IPS-18a (cell line): ENCODE measurements around the gene GAN.

Experiments
- H3K27ac ChIP-seq: one replicate; pipeline ENCODE4 v1.5.1; 2013; ENCODE audit warnings: low read length
- H3K27me3 ChIP-seq: one replicate; pipeline ENCODE4 v1.6.1; 2013; ENCODE audit warnings: mild to moderate bottlenecking, low read length; ENCODE audit not compliant: control insufficient read depth, insufficient read depth
- H3K36me3 ChIP-seq: one replicate; pipeline ENCODE4 v1.6.1; 2013; ENCODE audit warnings: low read depth, low read length; ENCODE audit not compliant: control insufficient read depth
- H3K4me1 ChIP-seq: one replicate; pipeline ENCODE4 v1.6.1; 2013; ENCODE audit warnings: low read depth, low read length; ENCODE audit not compliant: control insufficient read depth
- H3K4me3 ChIP-seq: one replicate; pipeline ENCODE4 v1.5.1; 2013; ENCODE audit warnings: low read length
- H3K9ac ChIP-seq: one replicate; pipeline ENCODE4 v1.6.1; 2013; ENCODE audit warnings: mild to moderate bottlenecking, low read length, moderate library complexity
- H3K9me3 ChIP-seq: one replicate; pipeline ENCODE4 v1.6.1; 2013; ENCODE audit warnings: low read depth, low read length; ENCODE audit not compliant: control insufficient read depth

Gene GAN

GRCh38 chr16:81310045-81310644, 4.6 kb upstream of the GAN start:
- no peaks in the 10 kb centered on the region for H3K27me3 ChIP-seq
- H3K9ac ChIP-seq, result no peak overlapping the region
- no peaks in the 10 kb centered on the region for H3K36me3 ChIP-seq
- peaks cover 9% of the 10 kb centered on the region for H3K4me1 ChIP-seq
- no peak overlapping the region for H3K4me3 ChIP-seq
- H3K9me3 ChIP-seq, result no peaks in the 10 kb centered on the region
- no peak overlapping the region for H3K27ac ChIP-seq

- Histone ChIP-seq H3K27ac (no peak overlapping the region), H3K4me3 (no peak overlapping the region), H3K27me3 (peaks cover 11% of the 10 kb centered on the region), H3K9ac (no peak overlapping the region), H3K4me1 (peaks cover 9% of the 10 kb centered on the region), H3K9me3 (no peaks in the 10 kb centered on the region), H3K36me3 (no peaks in the 10 kb centered on the region)
Observed at GRCh38 chr16:81311762-81312161, 3.0 kb upstream of the GAN start.

- Histone ChIP-seq H3K27me3 (peaks cover 11% of the 10 kb centered on the region), H3K9ac (peak overlapping the region; percentile 83), H3K4me3 (peak overlapping the region; percentile 80), H3K27ac (peak overlapping the region; percentile 26), H3K36me3 (no peaks in the 10 kb centered on the region), H3K4me1 (peaks cover 9% of the 10 kb centered on the region), H3K9me3 (no peaks in the 10 kb centered on the region)
Observed at GRCh38 chr16:81313701-81314602, 810 bp upstream of the GAN start.

GRCh38 chr16:81315271-81316175, 761 bp downstream of the GAN start:
- peaks cover 9% of the 10 kb centered on the region for H3K4me1 ChIP-seq
- peak overlapping the region; percentile 83 for H3K9ac ChIP-seq
- no peaks in the 10 kb centered on the region for H3K36me3 ChIP-seq
- peaks cover 11% of the 10 kb centered on the region for H3K27me3 ChIP-seq
- H3K27ac ChIP-seq, result no peak overlapping the region
- H3K9me3 ChIP-seq, result no peaks in the 10 kb centered on the region
- peak overlapping the region; percentile 80 for H3K4me3 ChIP-seq

- Histone ChIP-seq H3K27ac (no peak overlapping the region), H3K4me1 (peaks cover 9% of the 10 kb centered on the region), H3K4me3 (peak overlapping the region; percentile 80), H3K36me3 (no peaks in the 10 kb centered on the region), H3K9me3 (no peaks in the 10 kb centered on the region), H3K9ac (no peak overlapping the region), H3K27me3 (peaks cover 11% of the 10 kb centered on the region)
Observed at GRCh38 chr16:81316176-81316496, 1.4 kb downstream of the GAN start.

- H3K36me3 ChIP-seq, result no peaks in the 10 kb centered on the region
- no peaks in the 10 kb centered on the region for H3K4me1 ChIP-seq
- H3K9ac ChIP-seq, result no peak overlapping the region
Observed at GRCh38 chr16:81318711-81319110, 3.9 kb downstream of the GAN start.

GRCh38 chr16:81319221-81319912, 4.6 kb downstream of the GAN start:
- Histone ChIP-seq H3K27me3 (peaks cover 11% of the 10 kb centered on the region), H3K4me3 (no peak overlapping the region)

More at GRCh38 chr16:81318711-81319110, 3.9 kb downstream of the GAN start:
- H3K27ac ChIP-seq, result no peak overlapping the region
- H3K9me3 ChIP-seq, result no peaks in the 10 kb centered on the region
- peaks cover 11% of the 10 kb centered on the region for H3K27me3 ChIP-seq
- H3K4me3 ChIP-seq, result no peak overlapping the region

GRCh38 chr16:81321039-81321438, 6.3 kb downstream of the GAN start:
- Histone ChIP-seq H3K9ac (no peak overlapping the region), H3K27me3 (peaks cover 6% of the 10 kb centered on the region), H3K4me3 (no peak overlapping the region), H3K36me3 (no peaks in the 10 kb centered on the region), H3K4me1 (no peaks in the 10 kb centered on the region), H3K9me3 (no peaks in the 10 kb centered on the region), H3K27ac (no peak overlapping the region)

More at GRCh38 chr16:81319221-81319912, 4.6 kb downstream of the GAN start:
- Histone ChIP-seq H3K27ac (no peak overlapping the region), H3K9me3 (no peaks in the 10 kb centered on the region), H3K4me1 (no peaks in the 10 kb centered on the region), H3K9ac (no peak overlapping the region), H3K36me3 (no peaks in the 10 kb centered on the region)

- Histone ChIP-seq H3K27ac (no peak overlapping the region), H3K36me3 (no peaks in the 10 kb centered on the region), H3K4me1 (no peaks in the 10 kb centered on the region), H3K9me3 (no peaks in the 10 kb centered on the region), H3K27me3 (peaks cover 2% of the 10 kb centered on the region), H3K9ac (no peak overlapping the region), H3K4me3 (no peak overlapping the region)
Observed at GRCh38 chr16:81321536-81321935, 6.8 kb downstream of the GAN start.

GRCh38 chr16:81324808-81325207, 10.0 kb downstream of the GAN start:
- H3K27me3 ChIP-seq, result no peaks in the 10 kb centered on the region
- no peaks in the 10 kb centered on the region for H3K9me3 ChIP-seq
- no peak overlapping the region for H3K4me3 ChIP-seq
- no peak overlapping the region for H3K27ac ChIP-seq
- H3K4me1 ChIP-seq, result no peaks in the 10 kb centered on the region
- no peaks in the 10 kb centered on the region for H3K36me3 ChIP-seq
- H3K9ac ChIP-seq, result no peak overlapping the region

- Histone ChIP-seq H3K36me3 (no peaks in the 10 kb centered on the region), H3K27me3 (no peaks in the 10 kb centered on the region), H3K9ac (no peak overlapping the region), H3K27ac (no peak overlapping the region), H3K4me3 (no peak overlapping the region), H3K4me1 (no peaks in the 10 kb centered on the region), H3K9me3 (no peaks in the 10 kb centered on the region)
Observed at GRCh38 chr16:81327011-81327410, 12.2 kb downstream of the GAN start.
